AG20443 (cell line): ENCODE measurements around the gene AURKA.
"Not testable (repeated sequence)": the region's sequence is repeated elsewhere in the genome, so short reads cannot be mapped to it uniquely, and the experiment has no call there.

Experiments
- DNase-seq: peaks from one replicate; pipeline ENCODE4 v3.0.0; 2012; ENCODE audit warnings: low spot score, mixed read lengths

AURKA gene

GRCh38 chr20:56391596-56392131, 351 bp downstream of the AURKA start:
- no peak for DNase-seq

- DNase-seq: no peak
Measured at GRCh38 chr20:56391037-56391436, 978 bp downstream of the AURKA start.

GRCh38 chr20:56390396-56390795, 1.6 kb downstream of the AURKA start:
- DNase-seq: not testable (repeated sequence)

- DNase-seq: no peak
Measured at GRCh38 chr20:56389807-56390206, 2.2 kb downstream of the AURKA start.

GRCh38 chr20:56388882-56389281, 3.1 kb downstream of the AURKA start:
- DNase-seq: no peak

- no peak for DNase-seq
Measured at GRCh38 chr20:56386219-56386618, 5.8 kb downstream of the AURKA start.

- DNase-seq: no peak
Measured at GRCh38 chr20:56385130-56385529, 6.9 kb downstream of the AURKA start.

- no peak for DNase-seq
Measured at GRCh38 chr20:56383334-56383733, 8.7 kb downstream of the AURKA start.

- DNase-seq: no peak
Measured at GRCh38 chr20:56382696-56383095, 9.3 kb downstream of the AURKA start.

GRCh38 chr20:56381501-56381900, 10.5 kb downstream of the AURKA start:
- no peak for DNase-seq

- no peak for DNase-seq
Measured at GRCh38 chr20:56380375-56380774, 11.6 kb downstream of the AURKA start.

GRCh38 chr20:56378386-56378785, 13.6 kb downstream of the AURKA start:
- no peak for DNase-seq

GRCh38 chr20:56376331-56376730, 15.7 kb downstream of the AURKA start:
- DNase-seq: no peak

- DNase-seq: peak; percentile 85
Measured at GRCh38 chr20:56373942-56374341, 18.1 kb downstream of the AURKA start.

- no peak for DNase-seq
Measured at GRCh38 chr20:56372850-56373249, 19.2 kb downstream of the AURKA start.

- no peak for DNase-seq
Measured at GRCh38 chr20:56371977-56372376, 20.0 kb downstream of the AURKA start.

GRCh38 chr20:56369179-56369578, 22.8 kb downstream of the AURKA start:
- no peak for DNase-seq

- DNase-seq: no peak
Measured at GRCh38 chr20:56368351-56369134, 23.5 kb downstream of the AURKA start.

GRCh38 chr20:56363491-56363890, 28.5 kb downstream of the AURKA start:
- no peak for DNase-seq

- no peak for DNase-seq
Measured at GRCh38 chr20:56362833-56363413, 29.1 kb downstream of the AURKA start.

GRCh38 chr20:56361900-56362299, 30.1 kb downstream of the AURKA start:
- DNase-seq: no peak

GRCh38 chr20:56360908-56361205, 31.2 kb downstream of the AURKA start:
- no peak for DNase-seq

- no peak for DNase-seq
Measured at GRCh38 chr20:56360133-56360907, 31.7 kb downstream of the AURKA start.
